D721Med (cell line): ENCODE measurements around the gene MOB1A.

ENCODE experiments used
- DNase-seq: peaks from one replicate; pipeline ENCODE4 v3.0.0; 2011; ENCODE audit warnings: low spot score; ENCODE audit not compliant: insufficient read length
- FAIRE-seq: peaks from 2 replicates; lab custom pipeline; 2011; peaks lifted over from hg19 to GRCh38; lab: Jason Lieb, UNC
- CTCF ChIP-seq: IDR thresholded peaks from 2 replicates; pipeline ENCODE4 v1.5.1; 2012; ENCODE audit warnings: mild to moderate bottlenecking, control low read depth; ENCODE audit not compliant: insufficient read depth; ENCODE audit errors: missing control alignments

MOB1A gene

GRCh38 chr2:74178211-74179062, at the start of gene MOB1A:
Gene MOB1A (minus strand): TSS chr2:74178879. CDS start chr2:74178674, 205 bp downstream.
- FAIRE-seq, result no peak
- DNase-seq, result peak; percentile 70
- TF ChIP-seq CTCF, result no peak

- DNase-seq, result no peak
- no peak for TF ChIP-seq CTCF
- FAIRE-seq, result no peak
Measured at GRCh38 chr2:74227646-74228045, 49.0 kb upstream of the MOB1A start.

- no peak for TF ChIP-seq CTCF
- FAIRE-seq, result no peak
- DNase-seq, result no peak
Measured at GRCh38 chr2:74226648-74227213, 48.1 kb upstream of the MOB1A start.

GRCh38 chr2:74225698-74226459, 47.2 kb upstream of the MOB1A start:
- TF ChIP-seq CTCF, result no peak
- FAIRE-seq (no peak), DNase-seq (no peak)

- FAIRE-seq (no peak), DNase-seq (no peak)
- no peak for TF ChIP-seq CTCF
Measured at GRCh38 chr2:74223941-74224770, 45.5 kb upstream of the MOB1A start.

- no peak for TF ChIP-seq CTCF
- no peak for FAIRE-seq
- no peak for DNase-seq
Measured at GRCh38 chr2:74222300-74222650, 43.6 kb upstream of the MOB1A start.
